AG04450 (cell line): Measurements from ENCODE around the gene KAT6B. TPM values are rescaled to one million over a fixed set of nuclear protein-coding genes. Genes with fewer than 3 reads are reported as not detected.

Source experiments
- CTCF ChIA-PET: fragments of 300-600, 350-600 bp; formaldehyde crosslinking; extraction: SDS; loops from one replicate; lab custom pipeline; 2022; ENCODE audit warnings: antibody characterized with exemption, inconsistent platforms; lab: Charles Lee
- POLR2A ChIA-PET: fragments of 350-600 bp; formaldehyde crosslinking; extraction: SDS; loops from one replicate; lab custom pipeline; 2021; ENCODE audit warnings: antibody characterized with exemption, inconsistent platforms; lab: Yijun Ruan, JAX
- DNase-seq: peaks from one replicate; pipeline ENCODE4 v3.0.0-alpha.2; 2011; ENCODE audit warnings: low read depth, low spot score
- H3K27ac ChIP-seq: one replicate; pipeline ENCODE4 v1.5.1; 2012; ENCODE audit warnings: low read depth, low read length, control low read depth
- H3K27me3 ChIP-seq: one replicate; pipeline ENCODE4 v1.6.0; 2012; ENCODE audit warnings: low read length; ENCODE audit not compliant: control insufficient read depth, insufficient read depth
- H3K4me3 ChIP-seq: 2 replicates; pipeline ENCODE4 v1.5.1; 2011; ENCODE audit warnings: mild to moderate bottlenecking, low read depth, low read length, control low read depth
- H3K9me3 ChIP-seq: 2 replicates; pipeline ENCODE4 v1.5.1; 2012; ENCODE audit warnings: low read length; ENCODE audit not compliant: control insufficient read depth, insufficient read depth
- CTCF ChIP-seq: IDR thresholded peaks from 2 replicates; pipeline ENCODE4 v1.5.1; 2011; ENCODE audit warnings: low read depth, low read length, control low read depth, inconsistent platforms
- polyA plus RNA-seq: library from polyadenylated mRNA; depleted of rRNA; stranded (reverse); fragments of >200 nt; gene quantifications from 2 replicates; pipeline ENCODE4 v1.2.3, GENCODE V29; 2011

The KAT6B gene
- polyA plus RNA-seq, 1 experiment, result 10.4 TPM

GRCh38 chr10:75002351-75002725, 175.9 kb downstream of the KAT6B start:
- CTCF ChIA-PET, result no interaction called here
- POLR2A ChIA-PET, result interaction anchor here (0.5 kb wide), 1 partner anchor 172 kb away, joined by 5 read pairs; no protein-coding TSS in a partner anchor
- DNase-seq, result no peak
- H3K9me3 ChIP-seq, result no peaks in the 10 kb centered on the region
- H3K4me3 ChIP-seq, result no peak overlapping the region
- no peak for TF ChIP-seq CTCF
- no peak overlapping the region for H3K27ac ChIP-seq
- H3K27me3 ChIP-seq, result no peaks in the 10 kb centered on the region

- TF ChIP-seq CTCF, result no peak
- no peaks in the 10 kb centered on the region for H3K9me3 ChIP-seq
- no peak overlapping the region for H3K27ac ChIP-seq
- no peak for DNase-seq
- H3K4me3 ChIP-seq, result no peak overlapping the region
- no peaks in the 10 kb centered on the region for H3K27me3 ChIP-seq
- ChIA-PET POLR2A (interaction anchor here (0.7 kb wide), 1 partner anchor 36 kb away, joined by 3 read pairs; no protein-coding TSS in a partner anchor), CTCF (no interaction called here)
These were observed 176.7 kb downstream of the KAT6B start for GRCh38 chr10:75002967-75003594.

GRCh38 chr10:75003891-75004290, 177.5 kb downstream of the KAT6B start:
- POLR2A ChIA-PET, result interaction anchor here (0.7 kb wide), 1 partner anchor 35 kb away, joined by 3 read pairs; no protein-coding TSS in a partner anchor
- CTCF ChIA-PET, result no interaction called here
- no peak for TF ChIP-seq CTCF
- DNase-seq, result no peak
- Histone ChIP-seq H3K27ac (no peak overlapping the region), H3K9me3 (no peaks in the 10 kb centered on the region), H3K4me3 (no peak overlapping the region), H3K27me3 (no peaks in the 10 kb centered on the region)

- no peak overlapping the region for H3K27ac ChIP-seq
- DNase-seq, result no peak
- H3K4me3 ChIP-seq, result no peak overlapping the region
- no peaks in the 10 kb centered on the region for H3K9me3 ChIP-seq
- CTCF ChIA-PET, result no interaction called here
- TF ChIP-seq CTCF, result no peak
- H3K27me3 ChIP-seq, result no peaks in the 10 kb centered on the region
- POLR2A ChIA-PET, result no interaction called here
These were observed 181.2 kb downstream of the KAT6B start for GRCh38 chr10:75007646-75008045.

GRCh38 chr10:75008952-75009351, 182.6 kb downstream of the KAT6B start:
- no peak overlapping the region for H3K27ac ChIP-seq
- TF ChIP-seq CTCF, result no peak
- ChIA-PET CTCF (interaction anchor here (0.6 to 1.8 kb wide), 3 partner anchors 11 to 707 kb away, joined by 3 to 5 read pairs (median 4); no protein-coding TSS in a partner anchor), POLR2A (interaction anchor here (1.0 kb wide), 1 partner anchor 80 kb away, joined by 3 read pairs; no protein-coding TSS in a partner anchor)
- H3K27me3 ChIP-seq, result no peaks in the 10 kb centered on the region
- DNase-seq, result no peak
- H3K9me3 ChIP-seq, result no peaks in the 10 kb centered on the region
- H3K4me3 ChIP-seq, result no peak overlapping the region
